ENCODE measurements around the gene C1orf167.

Gene C1orf167

DNA sequence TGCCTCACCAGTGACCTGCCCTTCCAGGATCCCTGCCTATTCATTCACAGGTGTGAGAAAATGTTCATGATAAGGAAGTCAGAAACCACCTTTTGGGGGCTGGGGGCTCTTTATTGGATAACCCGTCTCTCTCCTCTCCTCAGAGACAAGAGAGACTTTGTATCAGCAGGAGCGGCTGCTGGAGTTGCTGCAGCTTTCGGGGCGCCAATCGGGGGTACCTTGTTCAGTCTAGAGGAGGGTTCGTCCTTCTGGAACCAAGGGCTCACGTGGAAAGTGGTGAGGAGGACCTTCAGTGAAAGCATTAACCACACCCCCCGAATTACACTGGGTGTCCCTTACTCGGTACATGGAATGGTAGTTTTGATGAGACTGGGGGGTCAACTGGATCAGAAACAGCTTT is 65.0 kb downstream of the C1orf167 start:
- H3K4me3 ChIP-seq (IDR thresholded peaks at IDR 0.05; ENCODE audit: insufficient read depth, low read depth, low read length): no peak overlapping the region
- no peaks in the 10 kb centered on the region for H3K79me2 ChIP-seq (ENCODE audit: insufficient read depth, low read depth)
- H3K4me1 ChIP-seq (ENCODE audit: low read depth, poor library complexity, severe bottlenecking): no peaks in the 10 kb centered on the region
- H3K4me2 ChIP-seq: no peak overlapping the region
- TF ChIP-seq, protein P1, sequence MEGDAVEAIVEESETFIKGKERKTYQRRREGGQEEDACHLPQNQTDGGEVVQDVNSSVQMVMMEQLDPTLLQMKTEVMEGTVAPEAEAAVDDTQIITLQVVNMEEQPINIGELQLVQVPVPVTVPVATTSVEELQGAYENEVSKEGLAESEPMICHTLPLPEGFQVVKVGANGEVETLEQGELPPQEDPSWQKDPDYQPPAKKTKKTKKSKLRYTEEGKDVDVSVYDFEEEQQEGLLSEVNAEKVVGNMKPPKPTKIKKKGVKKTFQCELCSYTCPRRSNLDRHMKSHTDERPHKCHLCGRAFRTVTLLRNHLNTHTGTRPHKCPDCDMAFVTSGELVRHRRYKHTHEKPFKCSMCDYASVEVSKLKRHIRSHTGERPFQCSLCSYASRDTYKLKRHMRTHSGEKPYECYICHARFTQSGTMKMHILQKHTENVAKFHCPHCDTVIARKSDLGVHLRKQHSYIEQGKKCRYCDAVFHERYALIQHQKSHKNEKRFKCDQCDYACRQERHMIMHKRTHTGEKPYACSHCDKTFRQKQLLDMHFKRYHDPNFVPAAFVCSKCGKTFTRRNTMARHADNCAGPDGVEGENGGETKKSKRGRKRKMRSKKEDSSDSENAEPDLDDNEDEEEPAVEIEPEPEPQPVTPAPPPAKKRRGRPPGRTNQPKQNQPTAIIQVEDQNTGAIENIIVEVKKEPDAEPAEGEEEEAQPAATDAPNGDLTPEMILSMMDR (conservative IDR thresholded peaks at IDR 0.05; ENCODE audit: low read depth, low read length): no peak
- no peaks in the 10 kb centered on the region for H4K20me1 ChIP-seq (ENCODE audit: insufficient read depth)
- no peaks in the 10 kb centered on the region for H3K36me3 ChIP-seq (ENCODE audit: insufficient read depth)
- H3K27ac ChIP-seq: no peak overlapping the region
- no peaks in the 10 kb centered on the region for H3K27me3 ChIP-seq (ENCODE audit: insufficient read depth, low read depth)
- H2AFZ ChIP-seq (ENCODE audit: low read depth): no peak overlapping the region
- no peak overlapping the region for H3K9ac ChIP-seq

GRCh38 chr1:11828511-11828910 is 66.5 kb downstream of the C1orf167 start:
- Histone ChIP-seq H3K4me1 (ENCODE audit: low read depth, poor library complexity, severe bottlenecking) (no peaks in the 10 kb centered on the region), H3K27ac (no peak overlapping the region), H3K79me2 (ENCODE audit: insufficient read depth, low read depth) (no peaks in the 10 kb centered on the region), H3K9ac (no peak overlapping the region), H3K4me2 (no peak overlapping the region), H4K20me1 (ENCODE audit: insufficient read depth) (no peaks in the 10 kb centered on the region), H3K4me3 (IDR thresholded peaks at IDR 0.05; ENCODE audit: insufficient read depth, low read depth, low read length) (no peak overlapping the region), H3K36me3 (ENCODE audit: insufficient read depth) (no peaks in the 10 kb centered on the region), H3K27me3 (ENCODE audit: insufficient read depth, low read depth) (no peaks in the 10 kb centered on the region), H2AFZ (ENCODE audit: low read depth) (no peak overlapping the region)
- TF ChIP-seq, protein P1 (conservative IDR thresholded peaks at IDR 0.05; ENCODE audit: low read depth, low read length): no peak

DNA sequence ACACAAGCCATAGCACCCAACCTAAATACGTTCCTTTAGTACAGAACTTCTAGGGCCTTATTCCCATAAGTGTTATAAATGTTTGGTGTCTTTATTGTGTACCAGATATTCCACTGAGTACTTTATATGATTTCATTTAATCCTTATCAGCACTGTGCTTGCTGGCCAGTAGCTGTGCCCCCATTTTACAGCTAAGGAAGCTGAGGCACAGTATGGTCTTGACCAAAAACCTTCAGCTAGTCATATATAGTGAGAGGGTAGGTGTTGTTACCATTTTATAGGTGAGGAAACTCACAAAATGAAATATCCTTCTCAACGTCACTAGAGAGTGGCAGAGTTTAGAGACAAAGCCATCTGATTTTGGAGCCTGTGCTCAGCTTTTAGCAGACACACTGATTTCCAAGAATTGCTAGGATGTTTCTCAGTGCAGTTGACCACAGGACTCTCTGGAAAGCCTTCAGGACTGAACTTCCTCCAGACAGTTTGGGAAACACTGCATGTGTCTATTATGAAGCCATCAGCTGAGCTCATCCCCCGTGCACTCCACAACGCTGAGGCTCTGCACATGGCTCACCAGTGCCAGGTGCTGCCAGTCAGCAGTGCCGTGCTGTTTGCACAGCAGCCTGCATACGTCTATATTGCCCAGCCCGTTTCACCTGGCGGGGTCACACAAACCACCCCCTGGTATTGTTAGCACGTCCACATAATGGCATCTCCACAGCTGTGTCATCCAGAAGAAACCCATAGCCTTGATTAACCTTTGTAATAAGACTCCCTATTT is 70.1 kb downstream of the C1orf167 start:
- no peak overlapping the region for H3K27ac ChIP-seq
- H2AFZ ChIP-seq (ENCODE audit: low read depth): no peak overlapping the region
- no peaks in the 10 kb centered on the region for H3K4me1 ChIP-seq (ENCODE audit: low read depth, poor library complexity, severe bottlenecking)
- H3K36me3 ChIP-seq (ENCODE audit: insufficient read depth): no peaks in the 10 kb centered on the region
- no peaks in the 10 kb centered on the region for H3K27me3 ChIP-seq (ENCODE audit: insufficient read depth, low read depth)
- no peak overlapping the region for H3K4me3 ChIP-seq (IDR thresholded peaks at IDR 0.05; ENCODE audit: insufficient read depth, low read depth, low read length)
- no peaks in the 10 kb centered on the region for H3K79me2 ChIP-seq (ENCODE audit: insufficient read depth, low read depth)
- H4K20me1 ChIP-seq (ENCODE audit: insufficient read depth): no peaks in the 10 kb centered on the region
- H3K9ac ChIP-seq: no peak overlapping the region
- H3K4me2 ChIP-seq: no peak overlapping the region
- TF ChIP-seq, protein P1 (conservative IDR thresholded peaks at IDR 0.05; ENCODE audit: low read depth, low read length): no peak

- Histone ChIP-seq H3K79me2 (ENCODE audit: insufficient read depth, low read depth) (no peaks in the 10 kb centered on the region), H3K4me1 (ENCODE audit: low read depth, poor library complexity, severe bottlenecking) (no peaks in the 10 kb centered on the region), H3K27ac (no peak overlapping the region), H3K27me3 (ENCODE audit: insufficient read depth, low read depth) (no peaks in the 10 kb centered on the region), H4K20me1 (ENCODE audit: insufficient read depth) (no peaks in the 10 kb centered on the region), H3K4me2 (no peak overlapping the region), H3K4me3 (IDR thresholded peaks at IDR 0.05; ENCODE audit: insufficient read depth, low read depth, low read length) (no peak overlapping the region), H3K9ac (no peak overlapping the region), H2AFZ (ENCODE audit: low read depth) (no peak overlapping the region), H3K36me3 (ENCODE audit: insufficient read depth) (no peaks in the 10 kb centered on the region)
- TF ChIP-seq, protein P1 (conservative IDR thresholded peaks at IDR 0.05; ENCODE audit: low read depth, low read length): no peak
Measured at GRCh38 chr1:11833497-11833896, 71.5 kb downstream of the C1orf167 start.

All from KMS-11 (cell line).